ENCODE results near the gene SP110.

GRCh38 chr2:230130668-230131364, 89.0 kb downstream of the SP110 start:
- TF ChIP-seq POLR2A (IDR thresholded peaks at IDR 0.05; ENCODE audit: low read depth, low read length), result no peak
- no peak for TF ChIP-seq POLR2AphosphoS5 (IDR thresholded peaks at IDR 0.05; ENCODE audit: low read depth, low read length)
- TF ChIP-seq TAF1 (IDR thresholded peaks at IDR 0.05; ENCODE audit: low read depth, low read length), result no peak
- TF ChIP-seq SPI1 (IDR thresholded peaks at IDR 0.05; ENCODE audit: low read depth, low read length), result no peak
